GM18519 (cell line): ENCODE measurements around the gene RBMS3.

ENCODE experiments used
- ATAC-seq: cut with Tn5 transposase; IDR thresholded peaks from one replicate; pipeline ENCODE4 v1.9.1; 2021; ENCODE audit warnings: mild to moderate bottlenecking, moderate library complexity; ENCODE audit not compliant: unreplicated experiment, low FRiP score

Gene RBMS3

GRCh38 chr3:29554566-29554965 lies 273.7 kb downstream of the RBMS3 start:
- ATAC-seq, result no peak

GRCh38 chr3:29555590-29555989 lies 274.7 kb downstream of the RBMS3 start:
- no peak for ATAC-seq

DNA sequence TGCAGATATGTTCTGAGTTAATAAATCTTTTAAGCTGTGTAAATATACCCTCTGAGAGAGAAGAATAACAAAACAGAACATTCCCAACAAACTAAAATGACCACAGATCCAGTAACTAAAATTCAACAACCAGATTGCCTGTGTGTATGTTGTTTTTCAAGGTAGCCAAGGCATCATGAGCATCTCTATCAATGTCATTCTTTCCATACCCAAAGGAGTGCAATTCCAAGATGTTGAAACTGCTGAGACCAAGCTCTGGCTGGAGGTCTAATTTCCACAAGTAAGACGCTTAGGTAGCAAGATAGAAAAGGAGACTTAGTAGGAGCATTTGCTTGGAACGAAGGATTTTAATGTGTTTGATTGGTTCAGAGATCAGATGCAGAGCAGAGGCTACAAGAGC lies 276.3 kb downstream of the RBMS3 start:
- no peak for ATAC-seq

DNA sequence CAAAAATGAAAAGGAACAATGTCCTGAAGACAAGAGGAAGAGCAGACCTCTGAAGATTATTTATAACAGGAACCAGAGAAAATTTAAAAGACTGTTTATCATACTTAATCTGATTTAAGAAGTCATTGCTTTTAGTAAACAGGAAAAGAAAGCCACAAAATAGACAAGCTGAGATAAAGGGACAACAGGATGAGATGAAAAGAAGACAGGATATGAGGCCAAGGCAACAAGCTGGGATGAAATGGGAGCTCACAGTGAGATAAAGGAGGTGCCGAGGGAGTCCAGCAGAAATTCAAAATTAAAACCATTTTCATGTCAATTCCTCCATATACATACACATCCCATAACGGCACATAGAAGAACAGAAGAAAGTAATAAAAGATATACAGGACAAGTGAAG lies 277.0 kb downstream of the RBMS3 start:
- ATAC-seq, result no peak

- ATAC-seq, result no peak
Measured at GRCh38 chr3:29559741-29560465, 279.0 kb downstream of the RBMS3 start.

GRCh38 chr3:29561651-29562149 lies 280.8 kb downstream of the RBMS3 start:
- ATAC-seq, result no peak

GRCh38 chr3:29565236-29565635 lies 284.4 kb downstream of the RBMS3 start:
- no peak for ATAC-seq

- no peak for ATAC-seq
Measured at GRCh38 chr3:29567501-29567900, 286.6 kb downstream of the RBMS3 start.

DNA sequence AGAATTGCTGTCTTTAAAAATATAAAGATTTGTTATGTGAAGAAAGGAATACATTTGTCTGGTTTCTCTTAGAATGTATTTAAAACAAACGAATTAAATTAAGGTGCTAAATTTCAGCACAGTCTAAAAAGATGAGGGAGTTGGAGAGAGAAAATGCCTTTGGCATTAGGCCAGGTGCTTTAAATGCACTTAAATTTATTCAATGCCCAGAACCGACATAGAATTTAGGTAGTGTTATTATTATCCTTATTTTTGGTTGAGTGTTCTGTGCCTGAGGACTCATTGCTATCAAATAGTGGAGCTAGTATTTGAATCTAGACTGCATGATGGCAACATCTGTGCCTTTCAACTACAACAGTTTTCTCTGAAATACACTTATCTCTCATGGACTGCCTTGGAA lies 287.5 kb downstream of the RBMS3 start:
- no peak for ATAC-seq

DNA sequence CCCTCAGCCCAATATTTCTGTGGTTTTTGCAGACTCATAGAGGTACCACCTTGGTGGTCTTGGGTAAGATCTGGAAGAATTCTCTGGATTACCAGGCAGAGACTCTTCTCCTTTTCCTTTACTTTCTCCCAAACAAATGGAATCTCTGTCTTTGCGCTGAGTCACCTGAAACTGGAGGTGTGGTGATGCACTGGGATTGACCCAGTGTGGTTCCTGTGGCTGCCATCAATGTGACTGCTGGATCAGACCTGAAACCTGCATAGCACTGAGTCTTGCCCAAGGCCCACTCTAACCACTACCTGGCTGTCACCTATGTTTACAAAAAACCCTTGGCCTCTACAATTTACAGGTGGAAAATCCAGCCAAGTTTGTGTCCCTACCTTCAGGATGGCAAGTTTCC lies 295.3 kb downstream of the RBMS3 start:
- no peak for ATAC-seq

GRCh38 chr3:29576675-29577074 lies 295.8 kb downstream of the RBMS3 start:
- ATAC-seq, result no peak

DNA sequence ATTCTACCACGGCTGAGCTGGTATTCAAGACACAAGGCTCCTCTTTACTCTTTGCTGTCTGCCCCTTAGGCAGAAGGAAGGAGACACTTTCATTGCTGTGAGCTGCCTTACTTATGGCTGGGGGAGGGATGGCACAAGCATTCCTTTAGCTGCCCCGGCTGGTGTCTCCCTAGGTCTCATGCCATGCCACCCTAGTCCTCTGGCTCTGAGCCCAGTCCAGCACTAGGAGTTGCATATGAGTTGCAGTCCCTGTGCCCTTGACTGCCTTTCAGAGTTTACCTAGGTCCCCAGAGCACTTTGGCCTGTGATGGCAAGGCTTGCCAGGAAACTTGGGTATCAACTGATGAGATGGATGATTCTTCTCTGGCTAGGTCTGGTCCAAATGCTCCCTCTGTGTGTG lies 296.4 kb downstream of the RBMS3 start:
- ATAC-seq, result no peak

DNA sequence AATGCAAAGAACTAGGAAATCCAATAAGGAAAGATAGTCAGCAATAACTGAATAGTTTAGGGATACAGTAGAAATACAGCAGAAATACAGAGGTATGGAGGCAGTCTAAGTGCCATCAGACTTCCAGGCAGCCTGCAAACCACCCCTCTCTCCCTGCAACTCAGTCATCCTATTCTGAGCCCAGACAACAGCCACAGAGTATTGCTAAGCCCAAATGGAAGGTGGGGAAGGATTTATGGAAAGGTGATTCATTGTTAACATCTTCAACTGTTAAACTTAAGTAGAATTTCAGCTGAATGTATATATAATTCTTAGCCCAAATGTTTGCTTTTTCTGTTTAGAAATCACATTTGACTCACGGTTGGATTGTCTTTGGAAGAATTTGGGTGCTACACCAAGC lies 300.4 kb downstream of the RBMS3 start:
- ATAC-seq, result no peak

GRCh38 chr3:29582273-29582672 lies 301.4 kb downstream of the RBMS3 start:
- ATAC-seq, result no peak

- no peak for ATAC-seq
Measured at GRCh38 chr3:29583861-29584260, 303.0 kb downstream of the RBMS3 start.

DNA sequence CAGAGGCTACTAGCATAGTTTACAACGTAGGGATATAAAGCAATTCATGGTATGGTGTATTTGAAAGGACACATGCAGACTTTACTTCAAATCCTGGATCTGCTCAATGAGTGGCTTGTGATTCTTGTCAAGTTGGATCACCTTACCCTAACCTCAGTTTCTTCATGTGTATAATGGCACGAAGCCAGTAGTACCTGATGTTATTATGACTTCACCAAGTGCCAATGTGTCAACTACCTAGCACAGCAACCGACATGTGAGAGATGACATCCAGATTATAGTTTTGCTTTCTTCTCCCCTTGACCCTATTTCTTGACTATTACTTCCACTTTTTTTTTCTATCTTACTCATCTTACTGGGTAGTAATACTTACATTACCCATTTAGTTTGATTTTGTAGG lies 304.5 kb downstream of the RBMS3 start:
- ATAC-seq, result no peak

DNA sequence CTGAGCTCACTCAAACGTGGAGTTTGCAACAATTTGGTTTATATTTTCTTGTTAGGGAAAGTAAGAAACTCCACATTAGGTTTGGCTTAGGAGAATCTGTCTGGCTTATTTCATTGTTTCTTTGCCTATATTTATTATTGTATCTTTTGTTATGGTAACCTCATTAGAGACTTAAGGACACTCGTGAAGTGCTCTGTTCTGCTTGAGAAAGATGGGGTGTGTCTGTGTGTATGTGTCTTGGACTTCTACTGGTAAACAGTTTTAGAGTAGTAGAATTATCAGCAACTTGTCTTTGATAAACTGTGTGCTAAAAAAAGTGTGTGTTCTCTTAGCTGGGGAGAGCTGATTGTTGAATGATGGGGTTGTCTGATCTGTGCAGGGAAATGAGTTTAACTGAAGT lies 306.5 kb downstream of the RBMS3 start:
- no peak for ATAC-seq

- no peak for ATAC-seq
Measured at GRCh38 chr3:29590012-29590411, 309.1 kb downstream of the RBMS3 start.

DNA sequence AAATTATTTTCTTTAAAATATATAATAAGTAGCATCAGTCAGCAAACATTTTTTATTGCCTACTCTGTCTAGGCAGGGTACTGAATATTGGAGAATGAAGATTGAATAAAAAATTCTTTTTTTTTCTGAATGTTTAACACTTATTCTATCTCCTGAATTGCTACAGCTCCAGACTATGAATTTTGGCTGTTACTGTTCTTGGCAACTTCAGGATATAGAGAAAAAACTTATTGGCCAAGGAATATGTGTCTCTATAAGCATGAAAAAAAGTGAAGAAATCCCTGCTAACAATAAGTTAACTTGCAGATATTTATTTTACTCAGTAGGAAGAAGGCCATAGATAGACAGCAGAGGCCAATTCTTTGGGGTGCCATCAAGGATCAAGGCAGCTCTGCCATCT lies 309.6 kb downstream of the RBMS3 start:
- no peak for ATAC-seq

DNA sequence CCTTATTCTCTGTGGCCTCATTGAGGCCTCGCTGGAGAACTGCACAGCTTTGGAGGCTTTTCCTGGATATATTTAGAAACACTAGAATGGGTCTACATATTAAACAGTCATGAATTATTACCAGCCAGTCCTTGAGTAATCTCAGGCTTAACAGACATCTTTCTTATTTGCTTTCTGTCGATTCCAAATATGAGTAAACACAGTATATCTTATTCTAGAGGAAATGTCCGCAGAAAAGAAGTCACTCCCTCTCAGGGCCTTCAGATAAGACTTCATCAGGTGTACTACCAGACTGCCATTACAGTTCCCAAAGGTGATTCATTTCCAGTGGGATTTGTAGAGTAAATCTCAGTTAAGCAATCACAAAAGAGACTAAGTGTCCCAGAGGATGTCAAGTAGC lies 310.7 kb downstream of the RBMS3 start:
- ATAC-seq, result no peak

DNA sequence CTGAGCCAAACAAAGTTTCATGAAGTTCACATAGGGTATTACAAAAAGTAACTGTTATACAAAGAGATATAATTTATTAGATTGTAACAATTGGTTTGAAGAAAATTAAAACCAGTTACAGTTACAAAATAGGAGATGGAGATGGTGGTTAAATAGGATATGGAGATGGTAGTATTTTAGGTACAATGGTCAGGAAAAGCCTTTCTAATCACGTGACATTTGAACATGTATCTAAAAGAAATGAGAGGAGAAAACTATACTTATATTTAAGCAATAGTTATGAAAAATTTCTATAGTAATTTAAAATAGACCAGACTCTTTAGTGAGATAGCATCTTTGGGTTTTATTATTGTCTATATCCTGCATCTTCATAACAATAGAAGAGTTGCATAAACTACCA lies 312.9 kb downstream of the RBMS3 start:
- no peak for ATAC-seq

GRCh38 chr3:29594261-29594660 lies 313.4 kb downstream of the RBMS3 start:
- ATAC-seq, result no peak
